Stimulated activated CD8-positive, alpha-beta memory T cell treated with anti-CD3 and anti-CD28 coated beads, Interleukin-15, amount 100 ng/mL, for 24 hours (primary cell): ENCODE measurements around the gene GJA10.

ENCODE experiments used
- DNase-seq: peaks from one replicate; pipeline ENCODE4 v3.0.0-alpha.2; 2020; ENCODE audit warnings: low read depth

Gene GJA10

DNA sequence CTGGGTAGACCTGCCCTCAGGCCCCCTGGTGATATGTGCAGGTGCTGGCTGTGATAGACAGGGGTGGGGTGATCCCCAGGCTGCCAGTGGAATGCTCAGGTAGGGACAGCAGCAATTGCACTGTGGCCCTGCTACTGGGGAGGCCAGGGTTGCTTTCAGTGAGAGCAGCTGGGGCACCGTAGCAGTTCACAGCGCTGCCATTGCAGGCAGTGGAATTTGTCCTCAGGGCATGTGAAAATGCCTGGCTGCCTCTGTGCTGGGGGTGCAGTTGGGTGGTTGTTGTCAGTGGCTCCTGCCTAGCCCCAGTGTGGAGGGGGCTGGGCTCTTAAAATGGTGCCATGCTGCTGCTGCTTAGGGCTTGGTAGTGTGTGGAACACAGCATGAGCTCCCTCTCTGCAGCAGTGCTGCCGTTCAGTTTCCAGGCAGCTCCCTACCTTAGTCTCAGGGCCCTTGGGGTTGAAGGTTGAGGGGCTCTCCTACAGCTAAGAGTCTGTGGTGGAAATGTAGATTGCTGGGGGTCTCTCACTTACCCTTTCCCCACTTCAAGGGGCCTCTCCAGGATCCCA, 23.6 kb downstream of the GJA10 start:
- DNase-seq = no peak

DNA sequence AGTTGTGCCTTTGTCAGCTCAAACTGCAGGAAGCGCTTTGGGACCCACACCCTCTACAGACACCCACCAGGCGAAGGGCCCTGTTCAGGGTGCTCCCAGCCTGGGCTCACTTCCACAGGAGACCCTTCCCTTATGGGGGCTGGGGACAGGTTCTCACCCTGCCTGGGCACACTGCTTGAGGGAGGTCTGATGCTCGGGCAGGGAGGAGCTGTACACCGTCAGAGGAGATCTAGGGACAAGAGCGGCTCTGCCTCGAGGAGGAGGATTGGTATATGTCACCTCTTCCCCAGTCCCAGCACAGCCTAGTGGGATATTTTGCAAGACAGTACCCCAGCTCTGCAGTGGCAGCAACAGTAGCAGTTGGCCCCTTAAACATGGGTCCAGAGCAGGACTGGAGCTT, 26.9 kb downstream of the GJA10 start:
- no peak for DNase-seq

DNA sequence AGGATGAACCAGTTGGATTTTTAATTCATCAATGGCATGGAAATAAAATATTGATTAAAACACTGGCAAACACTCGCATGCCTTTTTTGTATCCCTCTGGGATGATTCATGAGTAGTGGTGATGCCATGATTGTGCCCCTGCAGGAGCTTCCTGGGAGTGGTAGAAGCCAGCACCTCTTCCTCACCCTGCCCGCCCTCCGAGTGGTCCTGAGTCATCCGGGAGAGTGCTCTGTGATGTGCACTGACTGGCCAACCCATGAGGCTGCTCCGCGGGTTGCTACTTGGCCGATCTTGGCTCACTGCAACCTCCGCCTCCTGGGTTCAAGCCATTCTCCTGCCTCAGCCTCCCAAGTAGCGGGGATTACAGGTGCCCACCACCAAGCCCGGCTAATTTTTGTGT, 27.4 kb downstream of the GJA10 start:
- DNase-seq = no peak

DNA sequence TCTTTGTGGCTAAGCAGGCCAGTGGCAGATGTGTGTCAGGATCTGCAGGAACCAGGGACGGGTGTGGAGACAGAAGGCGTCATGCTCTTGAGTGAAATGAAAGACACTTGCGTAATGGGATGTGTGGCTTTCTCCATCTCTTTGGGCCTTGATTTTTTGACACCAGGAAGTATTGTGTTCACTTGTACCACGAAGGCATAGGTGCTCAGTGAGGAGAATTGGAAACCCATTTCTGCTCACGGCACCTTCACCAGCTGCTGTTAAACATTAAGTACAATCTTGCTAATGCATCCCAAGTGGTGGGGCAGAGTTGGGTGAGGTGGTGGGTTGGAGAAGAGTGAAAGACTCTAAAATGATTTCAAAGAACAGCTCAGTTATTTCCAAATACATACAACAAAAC, 30.0 kb downstream of the GJA10 start:
- DNase-seq = no peak

DNA sequence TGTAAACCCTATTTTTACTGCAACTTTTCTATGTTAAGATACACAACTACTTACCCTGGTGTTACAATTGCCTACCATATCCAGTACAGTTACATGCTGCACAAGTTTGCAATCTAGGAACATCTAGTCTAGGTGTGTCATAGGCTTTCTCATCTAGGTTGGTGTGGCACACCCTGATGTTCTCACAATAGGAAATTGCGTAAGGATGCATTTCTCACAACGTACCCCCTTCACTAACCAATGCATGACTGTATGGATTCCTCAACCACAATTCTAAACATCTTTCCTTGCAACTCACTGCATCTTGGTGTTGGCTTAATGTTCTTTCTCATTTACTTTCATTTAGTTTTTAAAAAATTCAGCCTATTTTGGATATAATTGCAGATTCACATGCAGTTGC, 31.6 kb downstream of the GJA10 start:
- DNase-seq = no peak

DNA sequence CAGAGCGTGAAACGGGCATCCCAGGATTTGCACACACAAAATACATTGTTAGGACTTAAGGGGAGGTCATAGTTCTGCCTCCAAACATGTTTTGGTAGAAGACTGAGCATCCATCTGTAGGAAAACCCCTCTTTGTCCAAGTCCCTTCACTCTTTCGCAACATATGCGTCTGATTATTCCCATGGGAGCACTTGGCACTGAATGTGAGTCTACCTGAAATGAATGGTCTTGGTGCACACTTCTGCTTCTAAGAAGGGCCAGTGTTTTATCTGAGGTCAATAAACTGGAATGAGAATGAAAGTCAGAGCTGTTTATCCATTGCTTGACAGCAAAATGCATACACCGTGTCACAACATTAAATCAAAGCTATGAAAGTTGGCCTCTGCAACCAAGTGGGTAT, 33.0 kb downstream of the GJA10 start:
- DNase-seq = no peak

DNA sequence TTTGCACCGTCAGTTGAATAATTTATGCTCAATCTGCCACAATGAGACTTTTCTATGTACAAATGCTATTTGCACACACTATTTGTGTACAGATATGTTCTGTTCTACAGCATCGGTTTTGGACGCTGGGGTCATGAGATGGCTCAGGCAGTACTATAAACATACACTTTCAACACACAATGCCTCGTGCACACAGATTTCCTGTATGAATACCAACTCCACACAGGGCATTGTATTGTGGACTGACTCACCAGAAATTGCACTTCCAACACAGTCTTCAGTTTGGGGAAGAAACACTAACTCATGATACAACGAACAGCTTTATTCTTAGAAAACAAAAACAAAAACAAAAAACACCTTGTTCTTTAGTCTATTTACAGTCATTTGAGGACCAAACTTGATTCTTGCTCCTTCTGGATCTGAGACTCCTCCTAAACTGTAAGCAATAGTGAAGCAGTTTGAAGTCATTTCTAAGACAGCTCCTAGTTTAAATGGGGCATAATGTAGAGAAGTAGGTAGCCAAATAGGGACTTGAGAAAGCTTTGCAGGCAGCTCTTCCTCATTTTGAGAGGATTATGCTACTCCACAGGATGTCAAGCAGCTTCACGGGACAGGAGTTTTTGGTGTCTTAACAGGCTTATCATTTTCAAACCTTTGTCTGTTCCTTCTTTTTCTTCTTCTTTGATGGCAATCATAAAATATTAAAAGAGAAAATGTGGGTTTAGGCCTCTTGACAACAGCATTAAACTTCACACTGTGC, 33.7 kb downstream of the GJA10 start:
- DNase-seq = no peak

DNA sequence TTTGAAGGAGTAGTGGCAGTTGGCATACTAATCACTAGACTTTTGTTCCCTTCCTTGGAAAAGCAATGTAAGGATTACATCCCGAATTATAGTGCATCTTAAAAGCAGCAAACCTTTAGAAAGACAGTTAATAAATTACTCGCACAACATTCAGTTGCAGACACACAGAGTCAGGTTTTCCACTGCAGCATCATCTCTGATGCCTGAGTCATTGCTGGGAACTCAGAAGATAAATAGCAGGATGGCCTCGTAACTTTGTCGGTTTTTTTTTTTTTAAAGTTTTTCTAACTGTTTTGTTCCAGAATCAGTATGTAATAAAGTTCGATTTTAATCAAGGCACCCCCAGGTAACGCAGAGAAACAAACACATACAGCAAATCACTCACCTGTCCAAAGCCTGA, 34.3 kb downstream of the GJA10 start:
- DNase-seq = no peak

DNA sequence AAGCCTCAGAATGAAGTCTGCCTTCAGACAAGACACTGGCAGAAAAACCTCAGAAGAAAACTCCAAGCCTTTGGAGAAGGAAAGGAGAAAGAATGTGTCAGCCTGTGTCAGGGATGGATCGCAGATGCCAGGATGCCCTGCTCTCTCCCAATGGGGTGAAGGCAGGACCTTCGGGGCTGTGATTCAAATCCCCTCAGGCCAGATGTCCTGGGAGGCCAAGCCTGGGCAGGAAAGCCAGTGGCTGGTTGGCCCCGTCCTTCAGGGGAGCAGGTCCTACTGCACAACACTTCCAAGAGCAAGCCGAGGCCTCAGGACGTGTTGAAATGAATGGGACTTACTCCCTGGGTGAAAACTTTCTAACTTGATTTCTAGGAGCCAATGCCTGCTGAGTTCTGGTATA, 36.5 kb downstream of the GJA10 start:
- no peak for DNase-seq

DNA sequence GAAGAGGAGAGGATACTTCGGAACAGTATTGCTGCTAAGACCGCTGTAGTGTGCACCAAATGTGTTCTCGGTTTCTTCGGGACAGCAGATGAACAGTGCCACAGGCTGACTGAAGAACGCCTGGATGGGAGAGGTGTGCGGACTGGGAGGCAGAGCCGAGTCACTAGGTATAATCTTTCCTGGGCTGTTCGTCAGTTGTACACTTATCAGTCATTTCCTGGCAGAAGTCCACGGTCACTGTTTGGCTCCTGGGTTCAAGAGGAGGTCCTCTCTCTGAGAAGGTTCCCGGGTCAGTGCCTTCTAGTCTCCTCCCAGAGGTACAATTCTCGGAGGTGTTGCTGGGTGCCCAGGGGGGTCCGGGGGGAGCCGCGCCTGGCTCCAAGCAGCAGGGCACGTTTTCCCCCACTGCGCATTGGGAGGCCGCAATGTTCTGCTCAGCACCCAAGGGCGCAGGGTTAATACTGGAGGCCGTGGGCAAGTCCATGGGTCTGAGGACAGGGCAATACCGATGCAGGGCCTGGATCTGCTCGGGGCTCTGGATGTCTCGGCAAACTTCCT, 38.1 kb downstream of the GJA10 start:
- no peak for DNase-seq

DNA sequence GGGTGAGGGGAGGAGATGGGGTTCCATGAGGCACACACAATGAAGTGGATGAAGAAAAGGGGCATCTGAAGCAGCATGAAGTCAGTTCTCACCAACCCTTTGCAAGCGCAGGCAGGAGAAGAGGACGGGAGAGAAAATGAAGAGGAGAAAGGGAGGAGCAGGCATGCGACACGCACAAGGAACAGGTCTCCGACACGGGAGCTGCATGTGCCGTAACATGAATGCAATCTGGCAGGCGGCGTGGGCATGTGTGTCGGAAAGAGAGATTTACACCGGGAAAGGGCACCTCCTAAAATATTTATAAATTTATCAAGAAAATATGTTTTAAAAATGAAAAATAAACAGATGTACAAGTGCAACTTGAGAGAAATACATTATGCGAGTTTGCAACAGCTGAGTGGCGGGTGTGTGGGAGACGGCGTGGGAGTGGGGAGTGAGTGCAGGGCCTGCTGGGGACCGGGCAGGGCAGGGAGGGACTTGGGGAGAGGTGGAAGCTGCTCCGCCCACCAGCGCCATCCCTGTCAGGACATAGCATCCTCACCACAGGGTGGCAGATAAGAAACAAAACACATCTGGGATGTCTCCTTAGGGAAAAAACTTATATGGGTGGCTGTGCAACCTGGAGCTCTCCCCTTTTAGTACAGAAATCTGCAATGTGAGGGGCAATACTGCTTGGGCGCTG, 40.6 kb downstream of the GJA10 start:
- DNase-seq = no peak

DNA sequence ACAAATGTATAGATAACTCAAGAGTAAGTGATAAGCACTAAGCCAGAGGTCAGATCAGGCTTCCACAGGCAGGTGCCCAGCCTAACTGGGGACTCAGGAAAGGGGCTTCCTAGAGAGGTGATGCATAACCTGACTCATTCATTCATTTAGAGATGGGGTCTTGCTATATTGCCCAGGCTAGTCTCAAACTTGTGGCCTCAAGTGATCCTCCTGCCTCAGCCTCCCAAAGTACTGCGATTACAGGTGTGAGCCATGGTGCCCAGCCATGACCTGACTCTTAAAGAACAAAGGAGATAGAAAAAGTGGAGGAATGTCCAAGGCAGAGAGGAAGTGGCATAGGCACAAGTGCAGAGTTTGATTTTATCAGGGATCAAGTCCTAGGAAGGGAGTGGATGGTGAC, 41.9 kb downstream of the GJA10 start:
- no peak for DNase-seq

DNA sequence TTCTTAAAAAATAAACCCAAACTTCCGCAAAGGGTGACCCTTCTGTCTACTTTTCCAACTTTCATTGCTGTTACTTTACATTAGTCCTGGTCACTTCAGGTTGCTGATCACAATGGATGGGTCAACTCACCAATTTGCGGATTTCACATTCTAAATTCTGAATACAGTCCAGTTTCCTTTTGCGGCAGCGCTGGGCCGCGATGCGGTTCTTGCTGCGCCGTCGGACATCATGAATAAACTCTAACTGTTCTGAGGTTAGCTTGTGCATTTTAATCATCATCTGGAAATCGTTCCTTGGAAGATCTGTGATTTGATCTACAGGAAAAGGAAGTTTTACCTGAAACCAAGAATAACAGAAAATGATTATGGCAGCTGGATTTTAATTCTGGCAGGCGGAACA, 43.7 kb downstream of the GJA10 start:
- DNase-seq = no peak

DNA sequence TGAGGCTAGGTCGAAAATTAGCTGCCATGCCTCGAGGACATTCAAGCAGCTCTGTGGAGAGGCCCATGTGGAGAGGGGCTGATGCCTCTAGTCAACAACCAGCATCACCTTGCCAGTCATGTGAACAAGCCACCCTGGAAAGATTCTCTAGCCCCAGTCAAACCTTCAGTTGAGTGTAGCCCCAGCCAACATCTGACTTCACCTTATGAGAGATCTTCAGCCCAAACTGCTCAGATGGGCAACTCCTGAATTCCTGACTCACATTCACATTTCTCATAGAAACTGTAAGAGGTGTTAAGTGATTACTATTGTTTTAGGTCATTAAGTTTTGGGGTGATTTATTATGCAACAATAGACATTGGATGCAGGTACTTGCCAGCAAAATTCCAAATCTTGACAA, 44.9 kb downstream of the GJA10 start:
- DNase-seq = no peak

DNA sequence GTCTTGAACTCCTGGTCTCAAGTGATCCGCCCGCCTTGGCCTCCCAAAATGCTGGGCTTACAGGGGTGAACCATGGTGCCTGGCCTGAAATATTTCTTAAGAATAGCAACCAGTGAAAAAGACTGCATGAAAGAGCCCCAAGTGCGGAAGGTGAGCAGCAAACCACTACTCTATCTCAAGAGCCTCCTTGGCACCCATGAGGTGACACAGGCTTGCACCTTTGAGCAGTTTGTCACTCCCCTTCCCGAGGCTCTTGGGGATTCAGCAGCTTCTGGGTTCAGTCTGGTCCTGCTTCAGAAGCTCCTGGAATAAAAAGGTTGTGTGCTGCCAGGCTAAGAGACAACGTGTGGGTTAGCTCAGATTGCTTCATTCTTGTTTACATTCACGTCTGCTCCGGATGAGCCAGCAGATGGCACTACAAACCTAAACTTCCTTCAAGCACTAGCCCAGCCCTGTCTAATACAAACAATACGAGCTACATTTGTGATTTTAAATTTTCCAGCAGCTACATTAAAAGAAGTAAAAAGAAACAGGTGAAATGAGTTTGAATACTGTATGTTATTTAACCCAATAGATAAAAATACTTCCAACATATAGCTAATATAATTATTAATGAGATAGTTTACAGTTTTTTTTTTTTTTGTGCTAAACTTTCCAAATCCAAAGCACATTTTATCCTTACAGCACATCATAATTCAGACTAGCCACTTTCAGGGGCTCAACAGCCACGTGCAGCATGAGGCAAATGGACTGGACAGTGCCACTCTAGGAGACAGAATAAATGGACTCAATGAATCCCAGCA, 46.2 kb downstream of the GJA10 start:
- no peak for DNase-seq

DNA sequence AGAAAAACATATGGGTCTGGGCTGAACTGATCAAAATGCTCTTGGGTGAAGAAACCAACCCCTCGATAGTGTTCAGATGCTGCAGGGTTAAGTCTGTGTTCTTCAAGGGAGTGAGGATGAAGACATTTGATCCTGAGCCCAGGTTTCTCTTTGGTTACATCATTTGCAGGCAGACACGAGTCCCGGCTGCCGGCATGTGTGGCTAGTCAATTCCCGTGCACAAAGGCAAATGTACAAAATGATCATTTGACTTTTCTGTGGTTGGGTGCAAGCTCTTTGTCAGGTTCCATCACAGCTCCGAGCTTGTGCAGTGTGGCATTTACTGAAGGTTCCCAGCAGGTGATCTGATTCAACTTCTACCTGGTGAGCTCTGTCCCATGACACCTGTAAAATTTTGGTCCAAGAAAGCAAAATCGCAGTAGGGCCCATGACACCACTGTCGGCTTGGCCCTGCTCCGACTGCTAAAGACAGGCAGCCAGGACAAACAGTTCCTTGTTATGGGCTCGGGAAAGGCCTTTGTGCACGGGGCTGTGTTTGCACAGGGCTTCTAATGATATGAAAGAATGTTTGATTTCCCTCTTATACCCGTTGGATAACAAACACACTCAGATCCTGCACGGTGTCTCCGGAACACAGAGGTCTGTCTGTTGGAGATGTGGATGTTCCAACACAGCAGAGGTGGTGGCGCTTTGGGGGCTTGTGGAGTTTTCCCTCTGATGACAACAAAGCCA, 46.9 kb downstream of the GJA10 start:
- no peak for DNase-seq

DNA sequence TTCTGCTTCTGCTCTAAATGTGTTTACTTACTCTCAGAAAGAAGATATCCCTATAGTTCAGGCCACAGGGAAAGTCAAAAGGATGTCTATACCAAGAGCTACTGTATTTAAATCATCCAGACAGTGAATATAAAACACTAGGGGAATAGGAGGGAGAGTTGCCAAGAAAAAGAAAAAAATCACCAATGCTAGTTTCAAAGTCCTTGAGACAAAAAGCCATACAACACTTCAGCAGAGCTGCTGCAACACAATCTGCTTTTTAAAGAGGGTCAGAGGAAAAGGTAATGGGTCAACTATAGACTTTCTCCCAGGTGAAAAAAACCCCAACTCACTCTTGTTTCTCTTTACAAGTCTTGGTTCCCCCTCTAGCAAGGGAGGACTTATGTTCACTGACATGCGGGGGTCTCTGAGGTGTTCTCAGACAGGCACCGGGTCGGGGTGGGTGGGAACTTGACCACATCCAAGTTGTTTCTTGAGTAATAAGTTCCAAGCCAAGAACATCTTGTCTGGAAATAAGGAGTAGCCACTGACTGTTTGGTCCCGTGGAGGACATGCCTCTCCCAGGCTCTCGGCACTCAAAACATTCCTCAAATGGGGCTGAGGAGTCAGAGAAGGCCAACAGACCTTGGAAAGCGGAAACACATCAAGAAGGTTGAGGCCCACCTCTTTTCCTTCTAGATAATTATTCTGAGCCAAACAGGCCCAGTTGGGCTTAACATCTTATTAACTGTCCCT, 47.7 kb downstream of the GJA10 start:
- no peak for DNase-seq

DNA sequence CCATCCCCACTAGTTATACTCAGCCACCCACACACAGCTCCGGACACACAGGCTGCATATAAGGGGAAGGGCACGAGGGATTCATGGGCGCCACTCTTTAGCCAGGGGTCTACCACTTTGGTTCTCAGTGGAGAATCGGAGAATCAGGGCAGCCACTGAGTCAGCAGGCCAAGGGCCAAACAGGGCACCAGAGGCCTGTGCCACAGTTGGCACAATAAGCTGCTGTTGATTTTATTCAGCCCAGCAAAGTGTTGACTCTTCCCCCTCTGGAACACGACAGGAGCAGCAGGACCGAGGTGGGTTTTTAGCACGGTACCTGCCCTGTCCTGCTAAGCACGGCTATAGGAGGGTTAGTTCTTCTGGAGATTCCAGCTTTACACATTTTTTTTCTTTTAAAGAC, 48.3 kb downstream of the GJA10 start:
- DNase-seq = no peak

DNA sequence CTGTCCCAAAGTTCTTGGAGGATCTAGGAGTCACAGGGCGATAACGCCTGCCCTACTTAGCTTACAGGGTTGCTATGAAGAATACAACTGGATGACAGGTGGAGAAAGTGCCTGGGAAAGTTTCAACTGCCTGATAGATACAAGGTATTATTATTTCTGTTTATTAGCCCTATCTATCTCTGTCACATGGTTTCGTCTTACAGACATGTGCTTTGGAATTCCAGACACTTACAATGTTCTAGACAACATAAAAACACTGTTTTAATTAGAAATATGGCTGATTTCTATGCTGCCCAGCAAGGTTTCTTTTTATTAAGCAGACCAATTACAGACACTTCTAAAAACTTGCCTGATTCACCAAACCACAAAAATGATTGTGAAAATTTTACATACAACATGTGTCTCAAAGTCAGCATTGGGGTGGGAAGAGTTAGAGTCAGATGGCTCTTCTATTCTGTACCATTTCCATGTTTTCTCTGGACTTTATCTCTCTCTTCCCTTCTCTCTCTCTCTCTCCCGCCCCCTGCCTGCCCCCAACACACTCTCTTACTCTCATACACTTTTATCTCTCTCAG, 50.0 kb downstream of the GJA10 start:
- DNase-seq = no peak

DNA sequence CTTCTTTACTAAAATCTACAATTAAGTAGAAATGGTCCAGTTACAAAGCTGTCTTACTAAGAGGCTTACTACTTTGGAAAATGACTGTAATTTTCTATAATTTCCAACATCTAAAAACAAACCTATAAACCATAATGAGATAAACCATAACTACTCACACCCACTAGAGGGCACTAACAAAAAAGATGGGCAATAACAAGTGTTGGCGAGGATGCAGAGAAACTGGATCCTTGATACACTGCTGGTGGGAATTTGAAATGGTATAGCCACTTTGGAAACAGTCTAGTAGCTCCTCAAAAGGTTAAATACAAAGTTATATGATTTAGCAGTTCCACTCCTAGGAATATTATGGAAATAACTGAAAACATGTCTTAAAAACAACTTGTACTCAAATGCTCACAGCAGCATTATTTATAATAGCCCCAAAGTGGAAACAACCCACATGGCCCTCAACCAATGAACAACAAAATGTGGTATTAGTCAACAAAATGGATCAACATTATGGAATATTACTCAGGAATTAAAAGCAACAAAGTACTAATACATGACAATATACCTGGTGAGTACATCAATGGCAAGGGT, 50.6 kb downstream of the GJA10 start:
- DNase-seq = no peak
